ENCODE results near the gene TMEM263.

DNA sequence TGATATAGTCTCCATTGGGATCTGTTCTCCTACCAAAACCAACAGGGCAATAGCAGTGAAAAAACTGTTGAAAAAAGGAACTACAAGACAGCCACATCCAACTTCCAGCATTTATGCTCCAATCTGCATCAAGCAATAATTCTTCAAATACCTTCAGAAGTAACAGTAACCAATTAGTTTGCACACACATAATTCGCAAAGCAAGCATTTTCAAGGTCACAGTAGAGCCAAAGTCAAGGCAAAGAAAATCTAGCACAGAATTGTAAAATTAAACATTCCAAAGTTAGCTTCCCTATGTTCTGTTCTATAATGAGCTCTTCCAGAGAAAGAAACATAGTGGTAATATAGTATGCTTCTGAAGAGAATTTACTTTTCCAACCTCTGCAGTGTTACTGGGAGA is 42.2 kb downstream of the TMEM263 start:
- TF ChIP-seq, protein P1, sequence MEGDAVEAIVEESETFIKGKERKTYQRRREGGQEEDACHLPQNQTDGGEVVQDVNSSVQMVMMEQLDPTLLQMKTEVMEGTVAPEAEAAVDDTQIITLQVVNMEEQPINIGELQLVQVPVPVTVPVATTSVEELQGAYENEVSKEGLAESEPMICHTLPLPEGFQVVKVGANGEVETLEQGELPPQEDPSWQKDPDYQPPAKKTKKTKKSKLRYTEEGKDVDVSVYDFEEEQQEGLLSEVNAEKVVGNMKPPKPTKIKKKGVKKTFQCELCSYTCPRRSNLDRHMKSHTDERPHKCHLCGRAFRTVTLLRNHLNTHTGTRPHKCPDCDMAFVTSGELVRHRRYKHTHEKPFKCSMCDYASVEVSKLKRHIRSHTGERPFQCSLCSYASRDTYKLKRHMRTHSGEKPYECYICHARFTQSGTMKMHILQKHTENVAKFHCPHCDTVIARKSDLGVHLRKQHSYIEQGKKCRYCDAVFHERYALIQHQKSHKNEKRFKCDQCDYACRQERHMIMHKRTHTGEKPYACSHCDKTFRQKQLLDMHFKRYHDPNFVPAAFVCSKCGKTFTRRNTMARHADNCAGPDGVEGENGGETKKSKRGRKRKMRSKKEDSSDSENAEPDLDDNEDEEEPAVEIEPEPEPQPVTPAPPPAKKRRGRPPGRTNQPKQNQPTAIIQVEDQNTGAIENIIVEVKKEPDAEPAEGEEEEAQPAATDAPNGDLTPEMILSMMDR (IDR thresholded peaks at IDR 0.05; ENCODE audit: insufficient read depth, low read depth, low read length) = no peak
- no peak for TF ChIP-seq EZH2 (IDR thresholded peaks at IDR 0.05; ENCODE audit: insufficient read depth, low read length)
